ENCODE data around the gene RANBP10. TPM values are rescaled to one million over a fixed set of nuclear protein-coding genes. Genes with fewer than 3 reads are reported as not detected.

The RANBP10 gene
- total and polyA plus RNA-seq, 4 donors, result 6.7 to 23.0 (median 14.3) TPM

DNA sequence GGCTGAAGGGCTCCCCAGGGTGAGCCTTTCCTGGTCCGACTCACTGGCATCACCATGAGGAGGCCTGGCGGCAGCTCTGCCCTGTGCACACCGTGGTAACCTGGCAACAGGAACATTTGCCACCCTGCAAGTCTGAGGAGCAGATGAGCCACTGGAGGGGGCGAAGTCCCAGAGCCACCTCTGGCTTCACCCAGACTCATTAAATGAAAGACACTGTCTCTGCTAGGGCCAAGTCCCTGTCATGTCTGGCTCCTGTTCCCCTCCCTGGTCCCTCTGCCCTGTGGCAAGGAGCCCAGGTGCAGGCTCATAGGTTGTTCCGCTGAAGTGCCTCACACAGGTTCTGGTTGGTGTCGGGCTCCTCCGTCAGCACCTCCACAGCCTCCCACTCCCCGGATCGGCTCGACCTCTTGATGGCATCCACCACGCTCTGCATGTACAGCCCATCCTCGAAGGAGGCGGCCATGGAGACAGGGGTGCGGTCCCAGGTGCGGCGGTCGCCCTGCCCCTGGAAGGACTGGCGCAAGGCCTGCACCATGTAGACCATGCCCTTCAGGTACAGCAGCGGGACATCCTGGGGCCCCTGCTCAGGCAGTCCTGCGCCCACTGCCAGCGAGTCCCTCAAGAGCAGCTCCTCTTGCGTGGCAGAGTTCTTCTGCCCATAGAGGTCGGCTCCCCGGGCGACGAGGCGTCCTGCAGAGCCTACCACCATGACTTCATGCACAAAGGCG lies 131.3 kb downstream of the RANBP10 start:
- Histone ChIP-seq H3K9ac (ENCODE audit: insufficient read depth in 1 of 2, low read length in 2 of 2) (no peak overlapping the region), H3K27me3 (ENCODE audit: control insufficient read depth in 3 of 3, insufficient read depth in 3 of 3, low read length in 2 of 3) (no peaks in the 10 kb centered on the region), H3K4me3 (no peak overlapping the region), H3K4me1 (ENCODE audit: control insufficient read depth in 5 of 5, insufficient read depth in 5 of 5, low read length in 5 of 5) (peaks cover 0 to 20% (median 17%) of the 10 kb centered on the region in 5 donors), H3K36me3 (ENCODE audit: control insufficient read depth in 4 of 4, insufficient read depth in 4 of 4, low read length in 4 of 4) (peaks cover 0 to 11% (median 1%) of the 10 kb centered on the region in 4 donors), H3K27ac (ENCODE audit: low read depth in 1 of 2, low read length in 1 of 2) (peak overlapping the region in 1 of 2 donors; percentile 81), H3K9me3 (ENCODE audit: control insufficient read depth in 4 of 4, insufficient read depth in 3 of 4, low read length in 3 of 4) (no peaks in the 10 kb centered on the region)
- DNase-seq (no peak), ATAC-seq (ENCODE audit: insufficient read depth, low FRiP score) (no peak)
- TF ChIP-seq, protein P1, sequence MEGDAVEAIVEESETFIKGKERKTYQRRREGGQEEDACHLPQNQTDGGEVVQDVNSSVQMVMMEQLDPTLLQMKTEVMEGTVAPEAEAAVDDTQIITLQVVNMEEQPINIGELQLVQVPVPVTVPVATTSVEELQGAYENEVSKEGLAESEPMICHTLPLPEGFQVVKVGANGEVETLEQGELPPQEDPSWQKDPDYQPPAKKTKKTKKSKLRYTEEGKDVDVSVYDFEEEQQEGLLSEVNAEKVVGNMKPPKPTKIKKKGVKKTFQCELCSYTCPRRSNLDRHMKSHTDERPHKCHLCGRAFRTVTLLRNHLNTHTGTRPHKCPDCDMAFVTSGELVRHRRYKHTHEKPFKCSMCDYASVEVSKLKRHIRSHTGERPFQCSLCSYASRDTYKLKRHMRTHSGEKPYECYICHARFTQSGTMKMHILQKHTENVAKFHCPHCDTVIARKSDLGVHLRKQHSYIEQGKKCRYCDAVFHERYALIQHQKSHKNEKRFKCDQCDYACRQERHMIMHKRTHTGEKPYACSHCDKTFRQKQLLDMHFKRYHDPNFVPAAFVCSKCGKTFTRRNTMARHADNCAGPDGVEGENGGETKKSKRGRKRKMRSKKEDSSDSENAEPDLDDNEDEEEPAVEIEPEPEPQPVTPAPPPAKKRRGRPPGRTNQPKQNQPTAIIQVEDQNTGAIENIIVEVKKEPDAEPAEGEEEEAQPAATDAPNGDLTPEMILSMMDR (IDR thresholded peaks at IDR 0.05; ENCODE audit: control extremely low read depth, extremely low read depth), result no peak
- WGBS, 2 donors, result 95 to 96% methylated on average over 28 of the region's 28 CpGs

DNA sequence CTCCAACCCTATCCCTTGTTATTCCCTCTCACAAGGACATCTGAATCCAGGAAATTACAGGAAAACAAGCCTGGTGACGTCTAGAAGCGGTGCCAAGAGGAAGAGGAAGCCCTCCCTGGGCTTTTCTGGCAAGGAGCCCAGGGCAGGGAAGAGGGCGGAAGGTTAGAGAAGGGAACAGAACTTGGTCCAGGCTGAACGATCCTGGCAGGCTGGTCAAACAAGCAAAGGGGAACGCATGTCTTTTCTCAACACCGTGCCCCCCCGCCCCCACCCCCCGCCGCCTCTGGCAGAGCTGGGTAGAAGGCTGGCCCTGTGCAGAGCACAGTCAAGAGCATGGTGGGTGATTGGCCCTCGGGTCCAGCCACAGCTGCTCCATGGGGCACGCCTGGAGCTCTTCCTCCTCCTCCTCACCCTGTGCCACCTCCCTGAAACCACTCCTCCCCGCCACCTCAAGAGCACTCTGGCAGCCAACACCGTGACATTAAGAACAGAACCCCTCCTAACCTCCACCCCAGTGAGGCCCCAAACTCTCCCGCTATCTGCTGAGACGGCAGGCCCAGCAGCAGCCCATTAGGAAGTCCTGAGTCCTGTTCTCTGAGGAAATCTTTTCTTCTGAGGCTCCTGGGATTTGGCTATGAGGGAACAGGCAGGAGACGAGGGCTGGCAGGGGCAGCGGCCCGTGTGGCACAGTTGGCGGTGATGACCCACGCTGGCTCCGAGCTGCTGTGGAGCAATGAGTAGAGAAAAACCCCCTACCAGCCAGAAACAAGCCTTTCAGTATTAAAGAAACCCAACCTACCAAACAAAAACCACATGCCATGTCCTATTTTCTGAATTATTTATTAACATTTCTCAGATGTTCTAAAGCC lies 132.4 kb downstream of the RANBP10 start:
- Histone ChIP-seq H3K4me1 (ENCODE audit: control insufficient read depth in 5 of 5, insufficient read depth in 5 of 5, low read length in 5 of 5) (peaks cover 0 to 20% (median 17%) of the 10 kb centered on the region in 5 donors), H3K4me3 (no peak overlapping the region), H3K36me3 (ENCODE audit: control insufficient read depth in 4 of 4, insufficient read depth in 4 of 4, low read length in 4 of 4) (peaks cover 0 to 8% (median 1%) of the 10 kb centered on the region in 4 donors), H3K27me3 (ENCODE audit: control insufficient read depth in 3 of 3, insufficient read depth in 3 of 3, low read length in 2 of 3) (no peaks in the 10 kb centered on the region), H3K9me3 (ENCODE audit: control insufficient read depth in 4 of 4, insufficient read depth in 3 of 4, low read length in 3 of 4) (no peaks in the 10 kb centered on the region), H3K27ac (ENCODE audit: low read depth in 1 of 2, low read length in 1 of 2) (peak overlapping the region; percentile 29 to 85), H3K9ac (ENCODE audit: insufficient read depth in 1 of 2, low read length in 2 of 2) (no peak overlapping the region)
- DNase-seq (peak; percentile 74 to 80 (median 78)), ATAC-seq (ENCODE audit: insufficient read depth, low FRiP score) (peak; percentile 64)
- WGBS, 2 donors, result 23 to 24% methylated on average over 21 of the region's 21 CpGs
- TF ChIP-seq, protein P1 (IDR thresholded peaks at IDR 0.05; ENCODE audit: control extremely low read depth, extremely low read depth), result no peak

Small RNA genes within 50 kb of the gene (small RNA-seq; reads per million reads assigned to genes)
- gene AC040162.2 (ENCODE audit: low replicate concordance), result not detected

Other genes starting within 250 kb of the RANBP10 start
- gene CTCF, start 244.0 kb downstream of the RANBP10 start, total RNA-seq, result 10 to 100 TPM; 28.5 to 54.2 TPM
- gene CTCF, start 244.0 kb downstream of the RANBP10 start, polyA plus RNA-seq, result 10 to 100 TPM; 16.7 to 18.1 TPM
- gene CARMIL2, start 161.4 kb downstream of the RANBP10 start, total RNA-seq, result 1 to 10 TPM; 1.2 to 2.9 TPM
- gene CARMIL2, start 161.4 kb downstream of the RANBP10 start, polyA plus RNA-seq, result 1 to 10 TPM; 1.7 to 2.5 TPM
- 10 to 100 TPM; 13.4 to 19.7 TPM for gene ACD, start 146.3 kb downstream of the RANBP10 start, total RNA-seq
- gene ACD, start 146.3 kb downstream of the RANBP10 start, polyA plus RNA-seq, result 10 to 100 TPM; 13.2 to 18.4 TPM
- gene PARD6A, start 145.6 kb downstream of the RANBP10 start, total RNA-seq, result 1 to 10 TPM; 1.4 to 6.2 TPM
- gene PARD6A, start 145.6 kb downstream of the RANBP10 start, polyA plus RNA-seq, result 1 to 10 TPM; 4.4 to 5.0 TPM
- 10 to 100 TPM; 27.1 to 35.9 TPM for gene ENKD1, start 139.8 kb downstream of the RANBP10 start, total RNA-seq
- gene ENKD1, start 139.8 kb downstream of the RANBP10 start, polyA plus RNA-seq, result 10 to 100 TPM; 24.4 to 35.0 TPM
- gene C16orf86, start 139.7 kb downstream of the RANBP10 start, total RNA-seq, result 1 to 10 TPM; 6.1 to 6.4 TPM
- gene C16orf86, start 139.7 kb downstream of the RANBP10 start, polyA plus RNA-seq, result 1 to 10 TPM; 3.7 to 4.4 TPM
- 10 to 100 TPM; 18.4 to 26.3 TPM for gene GFOD2, start 87.2 kb downstream of the RANBP10 start, total RNA-seq
- gene GFOD2, start 87.2 kb downstream of the RANBP10 start, polyA plus RNA-seq, result 10 to 100 TPM; 10.1 to 13.7 TPM
- gene TSNAXIP1, start 329 bp upstream of the RANBP10 start, total RNA-seq, result 1 to 10 TPM; 5.0 to 8.7 TPM
- gene TSNAXIP1, start 329 bp upstream of the RANBP10 start, polyA plus RNA-seq, result 1 to 10 TPM; 4.1 to 5.0 TPM
- 10 to 100 TPM; 27.8 to 31.1 TPM for gene THAP11, start 35.8 kb upstream of the RANBP10 start, total RNA-seq
- 10 to 100 TPM in 1 of 2 donors, 1 to 10 TPM in 1; 9.6 to 21.5 TPM for gene THAP11, start 35.8 kb upstream of the RANBP10 start, polyA plus RNA-seq
- gene NUTF2, start 40.4 kb upstream of the RANBP10 start, total RNA-seq, result 10 to 100 TPM; 49.7 to 98.9 TPM
- gene NUTF2, start 40.4 kb upstream of the RANBP10 start, polyA plus RNA-seq, result 100 to 1,000 TPM; 104 to 164 TPM
- gene CENPT, start 41.1 kb upstream of the RANBP10 start, total RNA-seq, result 10 to 100 TPM; 28.5 to 35.4 TPM
- 10 to 100 TPM; 30.6 to 47.5 TPM for gene CENPT, start 41.1 kb upstream of the RANBP10 start, polyA plus RNA-seq
- 10 to 100 TPM; 41.9 to 60.5 TPM for gene EDC4, start 66.5 kb upstream of the RANBP10 start, total RNA-seq
- gene EDC4, start 66.5 kb upstream of the RANBP10 start, polyA plus RNA-seq, result 10 to 100 TPM; 33.5 to 37.0 TPM
- 1 to 10 TPM; 2.1 to 5.8 TPM for gene NRN1L, start 78.3 kb upstream of the RANBP10 start, total RNA-seq
- gene NRN1L, start 78.3 kb upstream of the RANBP10 start, polyA plus RNA-seq, result 1 to 10 TPM; 1.1 to 5.0 TPM
- 10 to 100 TPM; 11.8 to 32.9 TPM for gene PSKH1, start 86.7 kb upstream of the RANBP10 start, total RNA-seq
- gene PSKH1, start 86.7 kb upstream of the RANBP10 start, polyA plus RNA-seq, result 10 to 100 TPM; 17.9 to 24.5 TPM
- 1 to 10 TPM in 1 of 2 donors, not detected in 1; 2.0 TPM for gene CTRL, start 125.3 kb upstream of the RANBP10 start, total RNA-seq
- gene CTRL, start 125.3 kb upstream of the RANBP10 start, polyA plus RNA-seq, result 1 to 10 TPM; 1.0 to 2.5 TPM
- gene PSMB10, start 130.3 kb upstream of the RANBP10 start, total RNA-seq, result 10 to 100 TPM; 36.6 to 94.9 TPM
- 100 to 1,000 TPM; 129 to 186 TPM for gene PSMB10, start 130.3 kb upstream of the RANBP10 start, polyA plus RNA-seq
- gene LCAT, start 137.6 kb upstream of the RANBP10 start, total RNA-seq, result 10 to 100 TPM in 1 of 2 donors, 1 to 10 TPM in 1; 8.4 to 43.9 TPM
- 10 to 100 TPM; 11.8 to 32.1 TPM for gene LCAT, start 137.6 kb upstream of the RANBP10 start, polyA plus RNA-seq
- 100 to 1,000 TPM in 1 of 2 donors, 10 to 100 TPM in 1; 91.9 to 103 TPM for gene SLC12A4, start 162.1 kb upstream of the RANBP10 start, total RNA-seq
- 10 to 100 TPM; 32.9 to 39.8 TPM for gene SLC12A4, start 162.1 kb upstream of the RANBP10 start, polyA plus RNA-seq
- gene DPEP3, start 173.9 kb upstream of the RANBP10 start, total RNA-seq, result under 1 TPM; 0.40 to 0.51 TPM
- under 1 TPM in 1 of 2 donors, not detected in 1; 0.16 TPM for gene DPEP3, start 173.9 kb upstream of the RANBP10 start, polyA plus RNA-seq
- gene DPEP2, start 192.9 kb upstream of the RANBP10 start, total RNA-seq, result 10 to 100 TPM in 1 of 2 donors, 1 to 10 TPM in 1; 9.2 to 12.2 TPM
- gene DPEP2, start 192.9 kb upstream of the RANBP10 start, polyA plus RNA-seq, result 10 to 100 TPM; 11.8 to 20.4 TPM
- gene DPEP2NB, start 209.4 kb upstream of the RANBP10 start, total RNA-seq, result not detected
- not detected for gene DPEP2NB, start 209.4 kb upstream of the RANBP10 start, polyA plus RNA-seq
- 10 to 100 TPM in 1 of 2 donors, 1 to 10 TPM in 1; 6.6 to 12.5 TPM for gene DDX28, start 216.7 kb upstream of the RANBP10 start, total RNA-seq
- gene DDX28, start 216.7 kb upstream of the RANBP10 start, polyA plus RNA-seq, result 10 to 100 TPM in 1 of 2 donors, 1 to 10 TPM in 1; 9.4 to 14.5 TPM
- gene DUS2, start 216.7 kb upstream of the RANBP10 start, total RNA-seq, result 10 to 100 TPM; 14.2 to 17.1 TPM
- gene DUS2, start 216.7 kb upstream of the RANBP10 start, polyA plus RNA-seq, result 10 to 100 TPM in 1 of 2 donors, 1 to 10 TPM in 1; 8.1 to 13.2 TPM

Measured in lung (tissue), 13 donors.